HCT116 (cell line): ENCODE measurements around the gene ROCK2.

ENCODE experiments used
- ELF1 ChIP-seq: IDR thresholded peaks from 2 replicates; pipeline ENCODE4 v1.6.1; 2012; ENCODE audit warnings: low read depth, borderline replicate concordance
- POLR2A ChIP-seq: IDR thresholded peaks from 2 replicates; pipeline ENCODE4 v1.7.0; 2011; ENCODE audit warnings: borderline replicate concordance; ENCODE audit not compliant: insufficient read depth, insufficient read length; ENCODE audit errors: extremely low read depth
- RAD21 ChIP-seq: IDR thresholded peaks from 2 replicates; pipeline ENCODE4 v1.6.1; 2012; ENCODE audit warnings: low read depth, mild to moderate bottlenecking
- SRF ChIP-seq: IDR thresholded peaks from 2 replicates; pipeline ENCODE4 v1.6.1; 2012; ENCODE audit warnings: low read depth
- TF ChIP-seq, protein P1 (sequence below), 3 experiments: fragments of 200-600 bp in 1 of 3; sonication (generic) in 1 of 3; IDR thresholded peaks in 2 of 3; conservative IDR thresholded peaks in 1 of 3; 2 replicates each; pipeline ENCODE4 v1.5.1; 2012 to 2017; ENCODE audit warnings: low read depth in 2 of 3, low read length in 2 of 3, antibody characterized with exemption in 1 of 3, borderline replicate concordance in 1 of 3, control low read depth in 1 of 3, mild to moderate bottlenecking in 1 of 3, mixed read lengths in 1 of 3, mixed run types in 1 of 3, moderate library complexity in 1 of 3; ENCODE audit not compliant: insufficient read depth in 1 of 3
- TF ChIP-seq, protein P2 (sequence below): IDR thresholded peaks from 2 replicates; pipeline ENCODE4 v1.6.1; 2012

DNA sequence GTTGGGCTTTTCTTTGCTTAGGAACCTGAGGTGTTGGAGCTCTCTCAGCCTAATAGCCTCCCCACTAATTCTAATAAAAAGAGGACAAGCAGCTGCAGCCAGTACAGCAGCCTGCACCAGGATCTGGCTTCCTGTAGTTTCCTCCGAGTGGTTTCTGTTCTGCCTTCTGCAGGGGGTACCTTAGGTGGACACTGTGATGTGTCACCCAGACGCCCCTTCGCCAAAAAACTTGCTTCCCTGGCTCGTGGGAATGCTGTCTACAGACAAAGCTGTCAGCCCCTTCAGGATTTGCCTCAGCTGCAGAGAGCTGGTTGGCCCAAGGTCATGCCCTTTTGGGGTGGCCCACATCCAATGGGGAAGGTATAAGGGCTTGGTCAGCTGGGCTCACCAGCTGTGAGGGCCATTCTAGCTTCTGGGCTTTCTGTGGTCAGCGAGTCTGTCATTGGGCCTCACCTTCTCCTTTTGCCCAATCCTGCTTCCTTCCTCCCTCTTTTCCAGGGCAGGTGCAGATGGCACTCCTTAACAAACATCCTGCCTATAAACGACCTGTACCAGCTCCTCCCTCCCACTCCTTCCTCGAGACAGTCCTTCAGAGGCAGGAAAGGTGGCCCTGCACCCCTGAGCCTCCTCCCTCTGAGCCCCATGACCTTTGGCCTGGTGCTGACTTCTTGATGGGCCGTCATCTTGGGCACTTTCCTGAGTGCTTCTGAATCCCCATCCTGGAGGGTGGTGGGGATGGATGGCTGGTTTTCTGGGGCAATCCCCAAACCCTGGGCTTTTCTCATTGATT lies 44.0 kb upstream of the ROCK2 start:
- no peak for TF ChIP-seq SRF
- TF ChIP-seq, protein P1, sequence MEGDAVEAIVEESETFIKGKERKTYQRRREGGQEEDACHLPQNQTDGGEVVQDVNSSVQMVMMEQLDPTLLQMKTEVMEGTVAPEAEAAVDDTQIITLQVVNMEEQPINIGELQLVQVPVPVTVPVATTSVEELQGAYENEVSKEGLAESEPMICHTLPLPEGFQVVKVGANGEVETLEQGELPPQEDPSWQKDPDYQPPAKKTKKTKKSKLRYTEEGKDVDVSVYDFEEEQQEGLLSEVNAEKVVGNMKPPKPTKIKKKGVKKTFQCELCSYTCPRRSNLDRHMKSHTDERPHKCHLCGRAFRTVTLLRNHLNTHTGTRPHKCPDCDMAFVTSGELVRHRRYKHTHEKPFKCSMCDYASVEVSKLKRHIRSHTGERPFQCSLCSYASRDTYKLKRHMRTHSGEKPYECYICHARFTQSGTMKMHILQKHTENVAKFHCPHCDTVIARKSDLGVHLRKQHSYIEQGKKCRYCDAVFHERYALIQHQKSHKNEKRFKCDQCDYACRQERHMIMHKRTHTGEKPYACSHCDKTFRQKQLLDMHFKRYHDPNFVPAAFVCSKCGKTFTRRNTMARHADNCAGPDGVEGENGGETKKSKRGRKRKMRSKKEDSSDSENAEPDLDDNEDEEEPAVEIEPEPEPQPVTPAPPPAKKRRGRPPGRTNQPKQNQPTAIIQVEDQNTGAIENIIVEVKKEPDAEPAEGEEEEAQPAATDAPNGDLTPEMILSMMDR (IDR thresholded peaks at IDR 0.05 in 2 of 3, conservative IDR thresholded peaks at IDR 0.05 in 1 of 3; ENCODE audit: borderline replicate concordance in 1 of 3, insufficient read depth in 1 of 3, low read depth in 2 of 3, low read length in 2 of 3), result no peak
- no peak for TF ChIP-seq POLR2A
- TF ChIP-seq, protein P2, sequence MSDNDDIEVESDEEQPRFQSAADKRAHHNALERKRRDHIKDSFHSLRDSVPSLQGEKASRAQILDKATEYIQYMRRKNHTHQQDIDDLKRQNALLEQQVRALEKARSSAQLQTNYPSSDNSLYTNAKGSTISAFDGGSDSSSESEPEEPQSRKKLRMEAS, result no peak
- no peak for TF ChIP-seq ELF1
- no peak for TF ChIP-seq RAD21
